HepG2 (cell line): ENCODE data around the gene SPIRE1.

Experiments
- CC2D1A ChIP-seq: sonication (generic); formaldehyde crosslinking; IDR thresholded peaks from 2 replicates; pipeline ENCODE4 v1.8.1; 2023; ENCODE audit warnings: mild to moderate bottlenecking, missing genetic modification reagents
- DMAP1 ChIP-seq: IDR thresholded peaks from 2 replicates; pipeline ENCODE4 v1.6.1; 2016
- ETV6 ChIP-seq: sonication (generic); formaldehyde crosslinking; conservative IDR thresholded peaks from 2 replicates; pipeline ENCODE4 v1.4.0; 2020; ENCODE audit warnings: missing genetic modification reagents
- FOXA1 ChIP-seq, 2 experiments: fragments of 450-650 bp in 1 of 2; sonication (generic) in 1 of 2; formaldehyde crosslinking in 1 of 2; IDR thresholded peaks; 2 replicates each; pipeline versions ENCODE4 v1.4.0 to v1.6.1; 2016 to 2020; ENCODE audit warnings: missing genetic modification reagents in 1 of 2
- NFYB ChIP-seq: sonication (generic); formaldehyde crosslinking; IDR thresholded peaks from 2 replicates; pipeline ENCODE4 v1.4.0; 2020; ENCODE audit warnings: missing genetic modification reagents
- POLR2A ChIP-seq, 2 experiments: IDR thresholded peaks; 2 replicates each; pipeline ENCODE4 v1.6.1; 2011; ENCODE audit warnings: low read depth in 2 of 2, low read length in 2 of 2, mild to moderate bottlenecking in 1 of 2, moderate library complexity in 1 of 2; ENCODE audit not compliant: insufficient read depth in 1 of 2
- RAD51 ChIP-seq: fragments of 450-650 bp; IDR thresholded peaks from 2 replicates; pipeline ENCODE4 v1.6.1; 2016; ENCODE audit warnings: borderline replicate concordance
- SRSF1 ChIP-seq: fragments of 200-400 bp; formaldehyde crosslinking; optimal IDR thresholded peaks from 2 replicates; pipeline ENCODE3; 2017; ENCODE audit warnings: mild to moderate bottlenecking, low read depth, low read length, moderate library complexity
- TOPORS ChIP-seq: sonication (generic); formaldehyde crosslinking; IDR thresholded peaks from 2 replicates; pipeline ENCODE4 v1.8.0; 2023; ENCODE audit warnings: mild to moderate bottlenecking, missing genetic modification reagents
- ZNF3 ChIP-seq: IDR thresholded peaks from 2 replicates; pipeline ENCODE4 v1.7.0; 2017; ENCODE audit warnings: inconsistent platforms
- ZNF33B ChIP-seq: sonication (generic); formaldehyde crosslinking; IDR thresholded peaks from 2 replicates; pipeline ENCODE4 v1.5.1; 2020; ENCODE audit warnings: mild to moderate bottlenecking, missing genetic modification reagents
- ZNF891 ChIP-seq: sonication (generic); formaldehyde crosslinking; IDR thresholded peaks from 2 replicates; pipeline ENCODE4 v1.5.0; 2020; ENCODE audit warnings: mild to moderate bottlenecking, missing genetic modification reagents
- TF ChIP-seq, protein P1 (sequence below): IDR thresholded peaks from 2 replicates; pipeline ENCODE4 v1.6.1; 2016; ENCODE audit warnings: missing biosample characterization, missing genetic modification reagents, low read depth
- TF ChIP-seq, protein P2 (sequence below): sonication (generic); formaldehyde crosslinking; IDR thresholded peaks from 2 replicates; pipeline ENCODE4 v1.5.0; 2020; ENCODE audit warnings: mild to moderate bottlenecking, missing genetic modification reagents, moderate library complexity

- TF ChIP-seq ZNF3 (no peak), FOXA1 (IDR thresholded peaks at IDR 0.05) (no peak), FOXA1 (CRISPR knock-in tag; IDR thresholded peaks at IDR 0.05) (no peak), ETV6 (CRISPR knock-in tag) (no peak), DMAP1 (CRISPR knock-in tag) (no peak), POLR2A (IDR thresholded peaks at IDR 0.05; ENCODE audit: insufficient read depth in 1 of 2, low read depth in 2 of 2, low read length in 2 of 2) (no peak), NFYB (CRISPR knock-in tag) (no peak), TOPORS (no peak), CC2D1A (CRISPR knock-in tag) (no peak), SRSF1 (no peak), RAD51 (no peak), ZNF891 (CRISPR knock-in tag) (no peak), ZNF33B (CRISPR knock-in tag) (no peak)
- TF ChIP-seq, protein P1, sequence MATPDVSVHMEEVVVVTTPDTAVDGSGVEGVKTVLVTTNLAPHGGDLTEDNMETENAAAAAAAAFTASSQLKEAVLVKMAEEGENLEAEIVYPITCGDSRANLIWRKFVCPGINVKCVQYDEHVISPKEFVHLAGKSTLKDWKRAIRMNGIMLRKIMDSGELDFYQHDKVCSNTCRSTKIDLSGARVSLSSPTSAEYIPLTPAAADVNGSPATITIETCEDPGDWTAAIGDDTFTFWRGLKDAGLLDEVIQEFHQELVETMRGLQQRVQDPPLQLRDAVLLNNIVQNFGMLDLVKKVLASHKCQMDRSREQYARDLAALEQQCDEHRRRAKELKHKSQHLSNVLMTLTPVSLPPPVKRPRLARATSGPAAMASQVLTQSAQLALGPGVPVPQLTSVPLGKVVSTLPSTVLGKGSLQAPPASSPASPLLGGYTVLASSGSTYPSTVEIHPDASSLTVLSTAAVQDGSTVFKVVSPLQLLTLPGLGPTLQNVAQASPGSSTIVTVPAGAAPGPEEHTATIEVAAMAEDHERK (CRISPR knock-in tag) = no peak
- TF ChIP-seq, protein P2, sequence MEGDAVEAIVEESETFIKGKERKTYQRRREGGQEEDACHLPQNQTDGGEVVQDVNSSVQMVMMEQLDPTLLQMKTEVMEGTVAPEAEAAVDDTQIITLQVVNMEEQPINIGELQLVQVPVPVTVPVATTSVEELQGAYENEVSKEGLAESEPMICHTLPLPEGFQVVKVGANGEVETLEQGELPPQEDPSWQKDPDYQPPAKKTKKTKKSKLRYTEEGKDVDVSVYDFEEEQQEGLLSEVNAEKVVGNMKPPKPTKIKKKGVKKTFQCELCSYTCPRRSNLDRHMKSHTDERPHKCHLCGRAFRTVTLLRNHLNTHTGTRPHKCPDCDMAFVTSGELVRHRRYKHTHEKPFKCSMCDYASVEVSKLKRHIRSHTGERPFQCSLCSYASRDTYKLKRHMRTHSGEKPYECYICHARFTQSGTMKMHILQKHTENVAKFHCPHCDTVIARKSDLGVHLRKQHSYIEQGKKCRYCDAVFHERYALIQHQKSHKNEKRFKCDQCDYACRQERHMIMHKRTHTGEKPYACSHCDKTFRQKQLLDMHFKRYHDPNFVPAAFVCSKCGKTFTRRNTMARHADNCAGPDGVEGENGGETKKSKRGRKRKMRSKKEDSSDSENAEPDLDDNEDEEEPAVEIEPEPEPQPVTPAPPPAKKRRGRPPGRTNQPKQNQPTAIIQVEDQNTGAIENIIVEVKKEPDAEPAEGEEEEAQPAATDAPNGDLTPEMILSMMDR (CRISPR knock-in tag) = no peak
Measured at GRCh38 chr18:12435867-12436266, 222.0 kb downstream of the SPIRE1 start.
